Stimulated activated naive CD8-positive, alpha-beta T cell treated with anti-CD3 and anti-CD28 coated beads, Interleukin-15, amount 100 ng/mL, for 72 hours (primary cell): ENCODE measurements around the gene PCA3.

Source experiments
- ATAC-seq: fragments of 150-1000 bp; cut with Tn5 transposase; 2 replicates; pipeline ENCODE4 v1.10.0; 2021; ENCODE audit warnings: mild to moderate bottlenecking, moderate library complexity
- DNase-seq, 2 donors: peaks; one replicate each; pipeline ENCODE4 v3.0.0; 2021 to 2022
- H3K27ac Mint-ChIP-seq, 2 donors: one replicate each; pipeline ENCODE4 v1.8.0; 2022; ENCODE audit warnings: mild to moderate bottlenecking in 2 of 2, mixed read lengths in 2 of 2, moderate library complexity in 2 of 2
- H3K27me3 Mint-ChIP-seq: one replicate; pipeline ENCODE4 v1.8.0; 2022; ENCODE audit warnings: mixed read lengths
- H3K4me1 Mint-ChIP-seq: one replicate; pipeline ENCODE4 v1.8.0; 2022; ENCODE audit warnings: mild to moderate bottlenecking, mixed read lengths
- H3K4me3 Mint-ChIP-seq, 2 donors: one replicate each; pipeline ENCODE4 v1.8.0; 2022; ENCODE audit warnings: mild to moderate bottlenecking in 2 of 2, mixed read lengths in 2 of 2, moderate library complexity in 1 of 2
- H3K9me3 Mint-ChIP-seq, 2 donors: one replicate each; pipeline ENCODE4 v1.8.0; 2022; ENCODE audit warnings: mixed read lengths in 2 of 2

Gene PCA3

DNA sequence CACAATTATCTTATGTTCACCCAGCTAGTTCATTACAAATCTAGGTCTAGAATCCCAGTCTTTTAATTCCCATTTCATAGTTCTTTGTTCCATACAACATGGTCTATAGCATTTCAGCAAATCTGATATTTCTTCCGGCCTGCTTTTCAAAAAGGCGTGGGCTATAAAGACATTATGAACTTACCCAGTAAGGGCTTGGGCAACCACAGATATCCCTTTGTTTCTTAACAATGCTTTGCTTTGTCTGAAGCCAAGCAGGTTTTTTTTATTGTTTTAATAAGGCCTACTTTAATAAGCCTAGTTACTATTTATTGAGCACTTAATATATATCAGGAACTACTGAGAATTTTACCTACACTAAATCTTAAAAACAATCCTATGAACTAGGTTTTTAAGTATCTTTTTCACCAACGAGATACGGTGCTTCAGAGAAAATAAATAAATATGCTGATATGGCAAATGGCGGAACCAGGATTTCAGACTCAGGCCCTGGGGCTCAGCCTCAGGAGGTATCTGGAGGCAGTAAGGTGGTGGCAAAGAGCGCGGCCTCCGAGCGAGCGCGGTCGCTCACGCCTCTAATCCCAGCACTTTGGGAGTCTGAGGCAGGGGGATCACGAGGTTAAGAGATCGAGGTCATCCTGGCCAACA lies 29.7 kb downstream of the PCA3 start:
- Mint-ChIP-seq H3K27me3 (peaks cover 8% of the 10 kb centered on the region), H3K4me1 (no peaks in the 10 kb centered on the region), H3K4me3 (no peak overlapping the region), H3K9me3 (no peaks in the 10 kb centered on the region), H3K27ac (no peak overlapping the region)
- ATAC-seq: no peak
- no peak for DNase-seq

DNA sequence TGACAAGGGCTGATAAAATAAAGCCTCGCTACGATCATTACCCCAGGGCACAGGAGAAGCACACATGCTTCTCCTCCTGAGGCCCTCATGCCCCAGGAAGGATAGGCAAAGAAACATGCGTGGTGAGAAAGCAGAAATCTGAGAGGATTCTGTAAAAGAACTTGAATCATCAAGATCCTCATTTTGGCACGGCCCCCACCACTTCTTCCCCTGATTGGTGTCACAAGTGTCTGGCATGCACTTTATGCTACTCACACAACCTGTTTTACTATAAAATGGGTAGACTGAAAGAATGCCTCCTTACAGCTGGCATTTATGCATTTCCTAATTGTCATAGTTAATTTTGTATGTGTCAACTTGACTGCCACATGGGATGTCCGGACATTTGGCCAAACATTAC lies 32.1 kb downstream of the PCA3 start:
- H3K4me1 Mint-ChIP-seq: no peaks in the 10 kb centered on the region
- no peak overlapping the region for H3K4me3 Mint-ChIP-seq

DNA sequence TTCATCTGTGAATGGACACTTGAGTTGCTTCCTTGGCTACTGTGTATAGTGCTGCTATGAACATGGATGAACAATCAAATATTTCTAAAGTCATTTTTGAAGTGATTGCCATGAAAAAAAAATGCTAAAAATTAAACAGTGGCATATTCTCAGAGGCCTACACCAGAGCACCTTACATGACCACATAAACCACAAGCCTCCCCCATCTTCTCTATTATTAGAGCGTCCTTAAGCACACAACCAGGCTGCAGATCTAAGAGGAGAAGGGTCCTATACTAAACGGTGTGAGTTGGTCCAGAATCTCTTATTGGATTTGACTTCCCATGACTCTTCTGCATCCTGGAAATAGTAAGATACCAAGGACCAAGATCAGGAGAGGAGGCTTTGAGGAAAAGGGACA lies 34.3 kb downstream of the PCA3 start:
- Mint-ChIP-seq H3K9me3 (no peaks in the 10 kb centered on the region), H3K27ac (no peak overlapping the region), H3K4me3 (no peak overlapping the region), H3K4me1 (no peaks in the 10 kb centered on the region), H3K27me3 (peaks cover 8% of the 10 kb centered on the region)
- DNase-seq (no peak), ATAC-seq (no peak)

More for the DNA sequence above, 32.1 kb downstream of the PCA3 start:
- ATAC-seq (no peak), DNase-seq (no peak)
- no peaks in the 10 kb centered on the region for H3K9me3 Mint-ChIP-seq
- H3K27me3 Mint-ChIP-seq: peaks cover 8% of the 10 kb centered on the region
- no peak overlapping the region for H3K27ac Mint-ChIP-seq

DNA sequence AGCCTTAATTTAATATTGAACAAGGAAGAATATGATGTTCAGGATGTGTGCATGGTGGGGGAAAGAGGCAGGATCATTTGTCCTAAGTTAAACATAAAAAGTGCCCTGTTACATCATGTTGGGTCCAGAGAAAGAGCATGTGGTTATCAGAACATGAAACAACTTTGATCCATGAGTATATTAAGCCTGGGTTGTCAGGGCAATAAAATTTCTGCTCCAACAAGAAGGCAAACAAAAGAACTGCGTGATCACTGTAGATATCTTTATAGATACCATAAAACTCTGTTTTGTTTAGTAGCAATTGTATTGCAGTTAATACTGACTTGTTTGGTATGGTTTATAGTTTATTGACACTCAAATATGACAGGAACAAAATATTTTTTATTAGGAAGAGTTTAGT lies 35.2 kb downstream of the PCA3 start:
- ATAC-seq (no peak), DNase-seq (no peak)
- H3K27ac Mint-ChIP-seq: no peak overlapping the region
- H3K4me1 Mint-ChIP-seq: no peaks in the 10 kb centered on the region
- H3K9me3 Mint-ChIP-seq: no peaks in the 10 kb centered on the region
- no peak overlapping the region for H3K4me3 Mint-ChIP-seq
- H3K27me3 Mint-ChIP-seq: peaks cover 8% of the 10 kb centered on the region

DNA sequence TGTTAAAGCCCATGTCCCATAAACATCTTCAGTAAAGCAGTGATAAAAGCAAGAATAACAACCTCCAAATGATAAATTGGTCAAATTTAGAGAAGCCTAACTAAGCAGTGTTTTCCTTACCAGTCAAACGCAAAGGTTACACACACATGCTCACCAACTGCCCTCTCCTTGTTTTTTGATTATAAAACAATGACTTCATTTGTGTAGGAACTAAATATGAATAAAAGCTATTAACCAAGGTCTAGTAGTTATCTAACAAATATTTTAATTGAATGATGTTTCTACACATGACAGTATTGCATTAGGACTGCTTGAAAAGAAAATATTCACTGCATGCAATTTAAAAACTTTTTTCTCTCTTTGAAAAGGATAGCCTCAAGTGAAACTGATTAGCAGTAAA lies 36.7 kb downstream of the PCA3 start:
- Mint-ChIP-seq H3K4me3 (no peak overlapping the region), H3K27me3 (no peaks in the 10 kb centered on the region), H3K4me1 (no peaks in the 10 kb centered on the region), H3K9me3 (no peaks in the 10 kb centered on the region), H3K27ac (no peak overlapping the region)
- no peak for ATAC-seq
- no peak for DNase-seq

DNA sequence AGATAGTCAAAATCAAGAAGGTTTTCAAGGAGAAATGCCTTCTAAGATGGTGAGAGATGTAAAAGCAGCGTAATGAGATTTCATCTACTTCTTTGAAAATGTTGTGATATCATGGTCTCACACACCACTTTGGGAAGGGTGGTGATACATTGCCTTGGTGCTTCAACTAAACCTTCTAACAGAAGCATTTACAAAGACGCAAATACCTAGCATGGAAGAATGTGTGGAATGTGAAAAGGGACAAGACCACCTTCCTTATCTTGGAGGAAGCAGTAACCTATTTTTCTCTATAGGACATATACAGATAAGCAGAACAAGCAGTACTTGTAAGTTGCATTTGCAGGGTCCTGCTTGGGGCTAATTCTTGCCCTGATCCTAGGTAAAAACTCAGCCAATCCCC lies 38.8 kb downstream of the PCA3 start:
- DNase-seq (no peak), ATAC-seq (no peak)
- peaks cover 1% of the 10 kb centered on the region for H3K27me3 Mint-ChIP-seq
- no peak overlapping the region for H3K27ac Mint-ChIP-seq
- H3K9me3 Mint-ChIP-seq: no peaks in the 10 kb centered on the region
- no peak overlapping the region for H3K4me3 Mint-ChIP-seq
- no peaks in the 10 kb centered on the region for H3K4me1 Mint-ChIP-seq

DNA sequence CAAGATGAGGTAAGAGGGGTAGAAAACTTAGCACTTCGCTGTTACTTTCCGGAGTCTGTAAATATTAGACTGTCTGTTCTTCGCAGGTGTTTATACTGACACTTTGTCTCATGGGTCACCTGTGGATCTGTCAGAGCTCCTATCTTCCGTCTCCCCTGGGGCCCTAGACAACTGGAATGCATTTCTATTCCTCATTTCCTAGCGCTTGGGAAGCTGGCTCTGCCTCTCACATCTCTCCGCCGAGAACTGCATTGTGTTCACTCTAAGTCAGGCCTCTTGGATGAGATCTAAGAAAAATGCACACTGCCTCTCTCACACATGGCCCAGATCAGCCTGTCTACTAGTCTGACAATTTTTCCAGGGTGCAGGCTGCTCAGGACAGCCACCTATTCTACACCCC lies 39.5 kb downstream of the PCA3 start:
- no peak overlapping the region for H3K4me3 Mint-ChIP-seq
- H3K9me3 Mint-ChIP-seq: no peaks in the 10 kb centered on the region
- no peak for DNase-seq
- H3K27ac Mint-ChIP-seq: no peak overlapping the region
- peaks cover 8% of the 10 kb centered on the region for H3K27me3 Mint-ChIP-seq
- no peak for ATAC-seq
- no peaks in the 10 kb centered on the region for H3K4me1 Mint-ChIP-seq

DNA sequence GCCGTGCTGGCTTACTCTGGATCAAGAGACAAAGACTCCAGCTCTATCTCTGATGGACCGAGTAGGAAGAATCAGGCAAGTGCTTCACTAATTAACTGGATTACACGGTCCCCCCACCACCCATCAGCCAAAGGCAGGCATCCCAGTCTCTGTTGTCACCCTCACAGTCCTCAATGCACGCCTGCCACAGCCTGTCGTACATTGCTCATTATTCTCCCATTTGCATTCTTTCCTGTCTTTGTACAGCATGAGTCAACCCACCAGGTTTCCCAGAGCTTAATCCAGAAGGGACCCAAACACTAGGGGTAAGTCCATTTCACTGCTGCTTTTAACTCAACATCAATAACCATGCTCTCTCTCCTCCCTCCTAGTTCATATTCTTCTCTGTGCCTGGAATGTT lies 44.4 kb downstream of the PCA3 start:
- DNase-seq: no peak
- Mint-ChIP-seq H3K4me1 (no peaks in the 10 kb centered on the region), H3K9me3 (no peaks in the 10 kb centered on the region), H3K27ac (no peak overlapping the region), H3K27me3 (peaks cover 14% of the 10 kb centered on the region), H3K4me3 (no peak overlapping the region)
- no peak for ATAC-seq

DNA sequence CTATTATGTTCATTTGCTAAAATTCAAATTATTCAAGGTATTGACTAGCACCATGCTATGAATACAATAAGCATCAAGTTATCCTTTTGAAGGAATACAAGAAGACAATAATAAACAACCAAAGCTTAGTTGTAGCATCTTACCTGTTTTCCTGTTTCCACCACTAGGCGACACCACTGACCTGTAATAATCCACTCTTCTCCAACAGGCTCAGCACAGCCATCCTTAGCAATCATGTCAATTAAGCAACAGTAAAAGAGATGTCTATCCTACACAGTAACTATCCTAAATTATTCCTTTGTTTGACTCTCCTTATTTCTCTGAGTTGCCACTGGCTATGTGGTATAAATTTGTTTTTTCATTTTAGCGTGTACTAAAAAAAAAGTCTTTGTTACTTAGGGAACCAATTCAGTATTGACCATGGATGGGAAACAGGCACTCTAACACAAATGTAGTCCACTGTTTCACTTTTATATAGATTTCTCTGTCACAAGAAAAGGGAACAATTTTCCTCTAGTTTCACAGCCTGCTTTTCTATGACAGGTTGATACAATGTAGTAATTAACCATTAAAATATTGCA lies 46.2 kb downstream of the PCA3 start:
- DNase-seq: peak; percentile 10 to 23

DNA sequence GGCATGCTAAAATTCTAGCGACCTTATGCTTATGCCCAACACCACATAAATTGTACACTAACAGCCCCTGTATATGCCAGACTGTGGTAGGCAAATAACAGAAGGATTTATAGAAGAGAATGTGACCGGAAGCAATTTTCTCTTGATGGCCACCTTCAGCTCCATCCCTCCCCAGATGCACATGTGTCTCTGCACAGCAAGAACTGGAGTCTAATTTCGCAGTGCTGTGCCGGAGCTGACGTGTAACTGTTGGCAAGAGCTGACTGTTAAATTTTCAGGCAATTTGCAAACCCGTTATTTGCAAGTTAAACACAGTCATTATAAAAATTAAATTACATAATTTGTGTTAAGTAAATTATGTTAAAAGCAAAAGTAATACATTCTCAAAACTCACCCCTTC lies 48.4 kb downstream of the PCA3 start:
- Mint-ChIP-seq H3K4me3 (no peak overlapping the region), H3K27ac (no peak overlapping the region), H3K4me1 (no peaks in the 10 kb centered on the region), H3K27me3 (peaks cover 26% of the 10 kb centered on the region), H3K9me3 (no peaks in the 10 kb centered on the region)
- DNase-seq: no peak
- ATAC-seq: no peak

More for the DNA sequence above, 46.2 kb downstream of the PCA3 start:
- no peaks in the 10 kb centered on the region for H3K9me3 Mint-ChIP-seq
- ATAC-seq: peak; percentile 58
- H3K27ac Mint-ChIP-seq: no peak overlapping the region
- H3K27me3 Mint-ChIP-seq: peaks cover 26% of the 10 kb centered on the region
- H3K4me3 Mint-ChIP-seq: no peak overlapping the region
- H3K4me1 Mint-ChIP-seq: no peaks in the 10 kb centered on the region

DNA sequence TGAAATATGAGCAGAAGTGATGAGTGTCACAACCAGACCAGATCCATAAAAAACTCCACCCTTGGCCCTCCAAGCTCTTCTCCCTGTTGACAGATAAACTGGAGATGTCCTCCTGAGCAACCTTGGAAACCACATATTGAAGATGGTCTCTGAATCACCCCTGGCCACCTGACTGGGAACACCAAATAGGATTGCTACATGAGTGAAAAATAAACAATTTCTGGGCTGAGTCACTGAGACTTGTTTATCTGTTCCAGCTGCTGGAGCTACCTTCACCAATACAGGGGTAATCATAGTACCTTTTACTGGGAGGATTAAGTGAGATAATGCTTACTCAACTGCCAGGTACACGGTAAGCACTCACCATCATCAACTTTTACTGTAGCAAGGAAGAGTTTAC lies 53.3 kb downstream of the PCA3 start:
- Mint-ChIP-seq H3K4me3 (no peak overlapping the region), H3K27ac (no peak overlapping the region), H3K4me1 (no peaks in the 10 kb centered on the region), H3K9me3 (no peaks in the 10 kb centered on the region), H3K27me3 (peaks cover 32% of the 10 kb centered on the region)
- DNase-seq (no peak), ATAC-seq (no peak)

DNA sequence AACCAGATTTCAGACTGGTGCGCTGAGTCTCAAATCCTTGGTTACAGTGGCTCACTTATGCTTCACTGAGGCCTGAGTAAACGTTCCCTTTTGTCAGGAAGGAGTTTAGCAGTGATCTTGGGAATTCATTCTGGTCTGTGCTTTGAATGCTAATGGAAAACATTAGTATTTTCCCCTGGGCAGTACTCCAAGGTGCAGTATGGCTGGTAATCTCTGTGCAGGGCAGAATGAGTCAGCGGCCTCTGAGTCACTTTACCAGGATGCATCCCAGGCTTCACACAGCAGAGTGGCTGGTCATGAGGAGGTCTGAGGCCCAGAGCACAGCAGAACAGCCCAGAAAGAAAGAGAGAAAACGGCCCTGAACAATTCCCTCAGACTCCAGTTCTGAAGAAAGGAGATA lies 54.0 kb downstream of the PCA3 start:
- Mint-ChIP-seq H3K4me3 (no peak overlapping the region), H3K27ac (no peak overlapping the region), H3K27me3 (peaks cover 35% of the 10 kb centered on the region), H3K4me1 (no peaks in the 10 kb centered on the region), H3K9me3 (no peaks in the 10 kb centered on the region)
- ATAC-seq (no peak), DNase-seq (no peak)

DNA sequence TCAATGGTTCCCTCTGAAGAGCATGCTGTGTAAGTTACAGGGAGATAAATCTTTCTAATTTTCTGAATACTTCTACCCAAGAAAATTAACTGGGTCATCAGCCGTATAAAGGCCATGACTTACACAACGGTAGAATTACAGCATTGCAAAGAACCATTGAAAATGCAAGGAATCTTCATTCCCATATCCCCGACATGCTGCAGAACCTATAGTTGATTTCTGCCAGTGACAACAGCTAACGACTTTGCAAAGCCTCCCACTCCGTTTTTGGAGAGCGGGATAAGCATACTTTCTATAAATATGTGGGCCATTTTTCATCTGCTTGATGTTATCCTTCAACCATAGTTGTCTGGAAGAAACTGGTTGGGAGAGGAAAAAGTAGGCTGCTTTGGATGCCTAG lies 56.2 kb downstream of the PCA3 start:
- Mint-ChIP-seq H3K4me3 (no peak overlapping the region), H3K27me3 (peaks cover 22% of the 10 kb centered on the region), H3K27ac (no peak overlapping the region), H3K9me3 (no peaks in the 10 kb centered on the region), H3K4me1 (no peaks in the 10 kb centered on the region)
- ATAC-seq: no peak
- no peak for DNase-seq

DNA sequence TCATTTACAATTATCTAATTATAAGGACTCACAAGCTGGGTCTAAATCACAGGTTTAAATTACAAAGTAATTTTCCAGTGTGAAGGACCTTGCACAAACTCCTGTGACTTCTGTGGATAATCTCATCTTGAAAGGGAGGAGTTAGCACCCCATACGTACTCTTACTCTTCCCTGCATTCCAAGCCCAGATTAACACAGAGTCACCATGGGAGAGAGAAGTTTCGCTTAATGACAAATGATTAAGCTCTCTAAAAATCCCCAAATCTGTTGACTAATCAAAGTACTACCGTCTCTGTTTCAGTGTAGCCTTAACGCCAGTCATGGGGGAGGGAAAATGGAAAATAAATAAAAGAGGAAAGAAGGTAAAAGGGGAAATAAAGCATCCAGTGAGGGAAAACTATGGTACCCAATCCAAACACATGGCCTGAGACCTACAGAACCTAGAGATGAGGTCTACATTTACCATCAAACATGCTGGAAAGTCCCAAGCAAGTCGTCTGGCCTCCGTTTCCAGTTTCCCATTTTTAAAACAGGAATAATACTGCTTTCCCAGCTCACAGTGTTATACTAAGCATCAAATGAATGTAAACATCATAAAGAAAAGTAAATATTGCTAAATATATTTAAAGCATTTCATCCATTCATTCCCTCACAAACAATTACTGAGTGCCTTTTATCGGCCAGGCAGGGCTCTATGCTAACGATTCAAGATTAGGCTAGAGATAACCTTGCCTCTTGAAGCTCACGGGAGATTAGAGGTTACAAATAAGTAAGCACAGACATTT lies 63.2 kb downstream of the PCA3 start:
- Mint-ChIP-seq H3K27me3 (peaks cover 3% of the 10 kb centered on the region), H3K27ac (no peak overlapping the region), H3K9me3 (no peaks in the 10 kb centered on the region), H3K4me3 (no peak overlapping the region), H3K4me1 (no peaks in the 10 kb centered on the region)
- DNase-seq: no peak
- no peak for ATAC-seq

DNA sequence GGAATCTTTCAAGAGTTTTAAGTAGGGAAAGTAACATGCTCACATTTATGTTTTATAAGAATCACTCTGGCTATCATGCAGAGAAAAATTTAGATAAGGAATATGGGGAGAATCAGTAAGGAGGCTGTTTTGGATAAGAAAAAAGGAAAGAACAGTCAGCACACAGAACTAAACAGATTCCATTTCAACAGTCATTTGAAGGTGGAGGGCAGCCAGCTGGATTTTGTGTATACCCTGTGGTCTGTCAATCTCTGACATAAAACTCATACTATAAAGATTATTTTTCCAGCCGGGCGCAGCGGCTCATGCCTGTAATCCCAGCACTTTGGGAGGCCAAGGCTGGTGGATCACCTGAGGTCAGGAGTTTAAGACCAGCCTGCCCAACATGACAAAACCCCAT lies 64.2 kb downstream of the PCA3 start:
- ATAC-seq (no peak), DNase-seq (no peak)
- H3K4me3 Mint-ChIP-seq: no peak overlapping the region
- no peaks in the 10 kb centered on the region for H3K4me1 Mint-ChIP-seq
- H3K27ac Mint-ChIP-seq: no peak overlapping the region
- no peaks in the 10 kb centered on the region for H3K9me3 Mint-ChIP-seq
- H3K27me3 Mint-ChIP-seq: no peaks in the 10 kb centered on the region

DNA sequence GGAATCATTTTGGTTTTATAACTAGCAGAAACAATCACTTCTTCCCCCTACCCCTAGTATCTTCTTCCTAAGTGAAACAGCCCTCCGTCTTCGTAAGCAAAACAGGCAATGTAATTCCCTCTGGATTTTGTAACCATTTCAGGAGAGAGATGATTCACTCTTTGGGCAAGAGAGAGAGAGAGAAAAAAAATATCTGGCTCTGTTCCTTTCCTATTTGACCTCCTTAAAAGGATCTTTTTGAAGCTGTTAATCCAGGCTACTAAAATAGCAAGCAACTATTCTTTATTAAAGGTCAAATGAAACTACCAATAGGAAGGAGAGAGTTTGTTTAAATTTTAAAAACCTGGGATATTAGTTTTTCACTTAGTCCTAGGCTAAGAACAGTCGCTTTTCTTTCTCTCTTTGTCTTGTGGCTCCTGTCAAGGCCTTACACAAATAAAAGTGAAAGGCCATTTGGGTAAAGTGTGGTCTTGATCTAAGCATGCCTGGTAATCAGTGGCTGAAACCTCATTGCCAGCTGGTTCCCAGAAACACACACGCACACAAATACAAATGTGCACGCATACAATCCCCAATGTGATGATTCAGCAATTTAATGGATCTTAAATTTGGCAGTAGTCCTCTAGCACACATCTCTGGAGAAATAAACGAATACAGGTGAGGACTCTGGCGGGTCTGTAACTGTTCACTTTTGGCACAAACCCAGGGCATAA lies 71.5 kb downstream of the PCA3 start:
- Mint-ChIP-seq H3K4me1 (no peaks in the 10 kb centered on the region), H3K27me3 (no peaks in the 10 kb centered on the region), H3K27ac (no peak overlapping the region), H3K9me3 (no peaks in the 10 kb centered on the region), H3K4me3 (no peak overlapping the region)
- ATAC-seq: no peak
- no peak for DNase-seq
